NB4 (cell line): ENCODE results near the gene SEC61A2.

Experiments
- CTCF ChIP-seq: IDR thresholded peaks from one replicate; pipeline ENCODE4 v1.5.1; 2012; ENCODE audit warnings: low read depth, low read length
- POLR2A ChIP-seq: IDR thresholded peaks from 2 replicates; pipeline ENCODE4 v1.6.1; 2011; ENCODE audit warnings: mild to moderate bottlenecking; ENCODE audit not compliant: insufficient read length; ENCODE audit errors: extremely low read depth

GRCh38 chr10:12205082-12205481 is 75.6 kb downstream of the SEC61A2 start:
- TF ChIP-seq CTCF (no peak), POLR2A (no peak)
